GM21526 (cell line): ENCODE measurements around the gene SNX32.

Source experiments
- ATAC-seq: cut with Tn5 transposase; IDR thresholded peaks from one replicate; pipeline ENCODE4 v1.9.1; 2021; ENCODE audit warnings: moderate library complexity; ENCODE audit not compliant: unreplicated experiment, low FRiP score

SNX32 gene

GRCh38 chr11:65897020-65897471, 63.3 kb downstream of the SNX32 start:
- no peak for ATAC-seq

- no peak for ATAC-seq
Observed at GRCh38 chr11:65898656-65899355, 65.0 kb downstream of the SNX32 start.

DNA sequence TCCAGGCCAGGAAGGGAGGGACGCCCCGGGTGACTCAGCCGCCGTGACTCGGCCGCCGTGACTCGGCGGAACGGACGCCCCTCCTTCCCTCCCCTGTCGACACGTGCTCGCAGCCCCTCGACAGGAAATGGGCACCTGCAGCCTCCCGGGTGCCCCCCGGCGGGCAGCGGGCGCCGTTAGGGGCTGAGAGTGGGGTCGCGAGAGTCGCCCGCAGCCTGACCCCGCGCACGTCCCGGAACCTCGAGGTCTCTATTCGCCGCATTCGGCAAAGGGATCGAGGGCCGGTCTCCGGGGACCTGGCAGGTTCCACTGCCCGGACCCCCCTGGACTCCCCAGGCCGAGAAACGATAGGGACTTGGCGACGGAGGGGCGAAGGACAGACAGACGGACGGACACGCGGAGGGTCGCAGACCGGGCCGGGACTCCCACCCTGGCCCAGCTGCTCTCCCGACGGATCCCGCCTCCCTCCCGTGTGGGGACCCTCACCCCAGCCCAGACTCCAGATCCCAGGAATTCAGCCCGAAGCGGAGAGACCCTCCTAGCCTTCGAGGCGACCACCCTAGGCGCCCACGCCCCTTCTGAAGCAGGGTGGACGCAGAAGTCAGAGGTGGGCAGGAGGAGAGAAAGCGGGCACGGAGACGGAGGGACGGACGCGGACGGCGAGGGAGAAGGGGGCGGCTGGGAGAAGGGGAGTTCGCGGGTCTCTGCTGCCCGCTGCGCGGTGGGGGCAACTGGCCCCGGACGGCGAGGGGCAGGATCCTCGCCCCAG, 65.8 kb downstream of the SNX32 start:
- ATAC-seq = no peak

GRCh38 chr11:65900125-65900898, 66.5 kb downstream of the SNX32 start, which contains the start of gene FOSL1:
Gene FOSL1 (minus strand): TSS chr11:65900388. CDS start chr11:65900339, 49 bp downstream.
- peak; percentile 62 for ATAC-seq

DNA sequence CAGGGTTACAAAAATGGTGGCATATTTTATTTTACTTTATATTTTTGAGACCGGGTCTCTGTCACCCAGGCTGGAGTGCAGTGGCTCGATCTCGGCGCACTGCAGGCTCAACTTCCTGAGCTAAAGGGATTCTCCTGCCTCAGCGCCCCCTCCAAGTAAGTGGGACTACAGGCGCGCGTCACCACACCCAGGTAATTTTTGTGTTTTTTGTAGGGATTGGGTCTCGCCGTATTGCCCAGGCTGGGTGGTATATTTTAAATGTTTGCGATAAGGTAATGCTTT, 67.1 kb downstream of the SNX32 start:
- ATAC-seq = no peak

DNA sequence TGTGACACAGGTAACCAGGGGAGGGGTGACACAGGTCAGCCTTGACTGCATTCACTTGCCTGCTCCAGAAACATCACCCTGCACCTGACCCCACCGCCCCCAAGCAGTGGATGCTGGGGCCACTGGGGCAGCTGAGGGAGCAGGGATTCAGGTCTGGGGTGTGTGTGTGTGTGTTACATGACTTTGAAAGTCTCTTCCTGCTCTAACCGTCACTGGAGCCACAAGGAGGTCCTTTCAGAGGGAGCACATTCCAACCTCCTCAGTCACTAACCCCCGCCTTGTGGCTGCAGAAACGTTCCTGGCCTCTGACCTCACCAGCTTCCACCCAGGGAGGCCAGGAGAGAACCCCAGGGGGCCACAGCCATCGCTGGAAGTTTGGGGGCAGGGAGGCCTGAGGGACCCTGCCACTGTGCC, 69.3 kb downstream of the SNX32 start:
- no peak for ATAC-seq
